Measurements from ENCODE around the gene NEGR1. TPM values are rescaled to one million over a fixed set of nuclear protein-coding genes. Genes with fewer than 3 reads are reported as not detected.

NEGR1 gene
- total RNA-seq, 1 donor from 2014 or later = 2.4 TPM

DNA sequence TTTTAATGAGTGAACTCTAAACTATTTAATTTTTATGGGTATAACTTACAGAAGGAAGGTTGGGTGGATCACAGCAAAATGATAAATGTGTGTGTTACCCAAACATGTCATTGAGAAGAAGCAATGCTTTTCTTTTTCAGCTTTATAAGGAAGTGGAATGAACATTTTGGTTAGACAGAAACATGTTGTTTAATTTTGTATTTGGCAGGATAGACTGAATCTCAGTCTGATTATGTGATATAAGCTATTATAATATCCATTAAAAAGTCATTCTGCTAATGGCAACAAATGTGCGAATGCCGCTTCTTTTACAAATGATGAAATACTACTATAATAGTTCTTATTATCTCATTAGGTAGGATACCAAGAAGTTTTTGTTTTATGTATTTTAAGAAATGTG lies 919.6 kb downstream of the NEGR1 start:
- TF ChIP-seq, protein P1, sequence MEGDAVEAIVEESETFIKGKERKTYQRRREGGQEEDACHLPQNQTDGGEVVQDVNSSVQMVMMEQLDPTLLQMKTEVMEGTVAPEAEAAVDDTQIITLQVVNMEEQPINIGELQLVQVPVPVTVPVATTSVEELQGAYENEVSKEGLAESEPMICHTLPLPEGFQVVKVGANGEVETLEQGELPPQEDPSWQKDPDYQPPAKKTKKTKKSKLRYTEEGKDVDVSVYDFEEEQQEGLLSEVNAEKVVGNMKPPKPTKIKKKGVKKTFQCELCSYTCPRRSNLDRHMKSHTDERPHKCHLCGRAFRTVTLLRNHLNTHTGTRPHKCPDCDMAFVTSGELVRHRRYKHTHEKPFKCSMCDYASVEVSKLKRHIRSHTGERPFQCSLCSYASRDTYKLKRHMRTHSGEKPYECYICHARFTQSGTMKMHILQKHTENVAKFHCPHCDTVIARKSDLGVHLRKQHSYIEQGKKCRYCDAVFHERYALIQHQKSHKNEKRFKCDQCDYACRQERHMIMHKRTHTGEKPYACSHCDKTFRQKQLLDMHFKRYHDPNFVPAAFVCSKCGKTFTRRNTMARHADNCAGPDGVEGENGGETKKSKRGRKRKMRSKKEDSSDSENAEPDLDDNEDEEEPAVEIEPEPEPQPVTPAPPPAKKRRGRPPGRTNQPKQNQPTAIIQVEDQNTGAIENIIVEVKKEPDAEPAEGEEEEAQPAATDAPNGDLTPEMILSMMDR (IDR thresholded peaks at IDR 0.05; ENCODE audit: unreplicated experiment) = no peak
- Mint-ChIP-seq H3K4me1 (no peaks in the 10 kb centered on the region), H3K36me3 (no peaks in the 10 kb centered on the region), H3K4me3 (no peak overlapping the region), H3K9me3 (peaks cover 12% of the 10 kb centered on the region), H3K27ac (no peak overlapping the region), H3K27me3 (ENCODE audit: low read depth) (no peaks in the 10 kb centered on the region)
- DNase-seq (ENCODE audit: low spot score in 2 of 2, unreplicated experiment in 2 of 2) = no peak

GRCh38 chr1:71362076-71362475 lies 920.3 kb downstream of the NEGR1 start:
- H3K36me3 Mint-ChIP-seq = no peaks in the 10 kb centered on the region
- no peak overlapping the region for H3K4me3 Mint-ChIP-seq
- H3K27ac Mint-ChIP-seq = no peak overlapping the region
- no peaks in the 10 kb centered on the region for H3K4me1 Mint-ChIP-seq
- TF ChIP-seq, protein P1 (IDR thresholded peaks at IDR 0.05; ENCODE audit: unreplicated experiment) = no peak
- H3K27me3 Mint-ChIP-seq (ENCODE audit: low read depth) = no peaks in the 10 kb centered on the region
- peaks cover 12% of the 10 kb centered on the region for H3K9me3 Mint-ChIP-seq
- no peak for DNase-seq (ENCODE audit: low spot score in 2 of 2, unreplicated experiment in 2 of 2)

DNA sequence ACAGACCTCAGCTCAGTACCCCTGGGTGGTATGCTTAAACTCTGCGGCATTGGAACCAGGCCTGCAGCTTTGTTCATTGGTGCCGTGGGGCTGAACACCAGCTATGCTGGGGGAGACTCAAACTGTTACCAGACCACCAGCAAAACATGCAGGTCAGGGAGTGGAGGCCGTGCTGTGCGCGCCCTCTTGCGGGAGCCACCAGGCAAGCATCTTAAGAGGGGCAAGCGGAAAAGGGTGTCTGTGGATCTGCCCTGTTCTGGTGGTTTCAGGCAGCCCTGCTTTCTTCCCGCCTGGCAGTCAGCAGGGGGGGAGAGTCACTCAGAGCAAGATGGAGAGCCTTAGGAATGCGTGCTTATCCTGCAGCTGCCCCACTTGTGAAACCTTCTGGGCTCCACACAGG lies 924.6 kb downstream of the NEGR1 start:
- no peak for DNase-seq (ENCODE audit: low spot score in 2 of 2, unreplicated experiment in 2 of 2)
- H3K27ac Mint-ChIP-seq = no peak overlapping the region
- H3K27me3 Mint-ChIP-seq (ENCODE audit: low read depth) = no peaks in the 10 kb centered on the region
- H3K4me3 Mint-ChIP-seq = no peak overlapping the region
- H3K9me3 Mint-ChIP-seq = peaks cover 24% of the 10 kb centered on the region
- no peaks in the 10 kb centered on the region for H3K36me3 Mint-ChIP-seq
- H3K4me1 Mint-ChIP-seq = no peaks in the 10 kb centered on the region
- TF ChIP-seq, protein P1 (IDR thresholded peaks at IDR 0.05; ENCODE audit: unreplicated experiment) = no peak

DNA sequence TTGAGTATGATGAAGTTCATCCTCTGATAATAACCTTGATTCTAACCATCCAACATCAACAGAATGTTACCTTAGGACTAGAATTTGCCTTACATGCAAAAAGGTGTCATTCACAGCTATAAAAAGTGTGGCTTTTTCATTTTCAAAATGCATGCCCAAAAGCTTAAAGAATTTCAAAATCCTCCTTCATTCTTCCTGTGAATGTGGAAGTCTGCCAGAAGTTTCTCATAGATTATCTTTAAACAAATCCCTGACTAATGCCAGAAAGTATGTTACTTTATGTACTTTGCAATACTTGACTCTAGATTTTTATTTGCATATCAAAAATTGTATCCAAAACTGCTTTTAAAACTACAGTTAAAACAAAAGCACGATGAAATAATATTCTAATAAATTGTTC lies 930.9 kb downstream of the NEGR1 start:
- TF ChIP-seq, protein P1 (IDR thresholded peaks at IDR 0.05; ENCODE audit: unreplicated experiment) = no peak
- H3K36me3 Mint-ChIP-seq = no peaks in the 10 kb centered on the region
- no peaks in the 10 kb centered on the region for H3K27me3 Mint-ChIP-seq (ENCODE audit: low read depth)
- no peak for DNase-seq (ENCODE audit: low spot score in 2 of 2, unreplicated experiment in 2 of 2)
- H3K27ac Mint-ChIP-seq = no peak overlapping the region
- H3K4me1 Mint-ChIP-seq = no peaks in the 10 kb centered on the region
- H3K4me3 Mint-ChIP-seq = no peak overlapping the region
- H3K9me3 Mint-ChIP-seq = peaks cover 17% of the 10 kb centered on the region

DNA sequence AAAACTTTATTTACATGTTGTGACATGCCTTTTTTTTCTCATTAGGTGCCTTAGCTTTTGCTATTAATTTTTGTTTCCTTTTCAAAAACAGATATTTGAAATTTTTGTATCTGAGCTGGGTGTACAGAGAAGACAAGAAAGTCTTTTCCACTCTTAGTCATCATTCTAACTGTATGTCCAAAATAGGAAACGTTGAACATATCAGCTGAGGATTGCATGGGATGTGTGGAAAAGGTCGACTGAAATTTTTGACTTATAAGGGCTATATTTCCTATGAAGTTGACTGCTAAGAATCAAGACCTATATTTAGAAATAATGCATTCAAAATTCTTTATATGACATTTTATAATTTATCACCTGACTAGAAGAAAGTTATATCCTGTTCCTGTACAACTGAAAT lies 931.5 kb downstream of the NEGR1 start:
- no peaks in the 10 kb centered on the region for H3K27me3 Mint-ChIP-seq (ENCODE audit: low read depth)
- TF ChIP-seq, protein P1 (IDR thresholded peaks at IDR 0.05; ENCODE audit: unreplicated experiment) = no peak
- H3K27ac Mint-ChIP-seq = no peak overlapping the region
- H3K36me3 Mint-ChIP-seq = no peaks in the 10 kb centered on the region
- DNase-seq (ENCODE audit: low spot score in 2 of 2, unreplicated experiment in 2 of 2) = no peak
- H3K9me3 Mint-ChIP-seq = peaks cover 17% of the 10 kb centered on the region
- H3K4me1 Mint-ChIP-seq = no peaks in the 10 kb centered on the region
- no peak overlapping the region for H3K4me3 Mint-ChIP-seq

- no peaks in the 10 kb centered on the region for H3K27me3 Mint-ChIP-seq (ENCODE audit: low read depth)
- DNase-seq (ENCODE audit: low spot score in 2 of 2, unreplicated experiment in 2 of 2) = no peak
Observed at GRCh38 chr1:71350330-71350729, 932.0 kb downstream of the NEGR1 start.

More at GRCh38 chr1:71350330-71350729, 932.0 kb downstream of the NEGR1 start:
- H3K4me1 Mint-ChIP-seq = no peaks in the 10 kb centered on the region
- no peaks in the 10 kb centered on the region for H3K36me3 Mint-ChIP-seq
- H3K27ac Mint-ChIP-seq = no peak overlapping the region
- no peak overlapping the region for H3K4me3 Mint-ChIP-seq
- TF ChIP-seq, protein P1 (IDR thresholded peaks at IDR 0.05; ENCODE audit: unreplicated experiment) = no peak
- peaks cover 17% of the 10 kb centered on the region for H3K9me3 Mint-ChIP-seq
